ENCODE results near the gene CIAO2A. TPM values are rescaled to one million over a fixed set of nuclear protein-coding genes. Genes with fewer than 3 reads are reported as not detected.
"Not testable (repeated sequence)": the region's sequence is repeated elsewhere in the genome, so short reads cannot be mapped to it uniquely, and the experiment has no call there.

Gene CIAO2A
- polyA plus RNA-seq, 4 donors: 117 to 259 (median 171) TPM

DNA sequence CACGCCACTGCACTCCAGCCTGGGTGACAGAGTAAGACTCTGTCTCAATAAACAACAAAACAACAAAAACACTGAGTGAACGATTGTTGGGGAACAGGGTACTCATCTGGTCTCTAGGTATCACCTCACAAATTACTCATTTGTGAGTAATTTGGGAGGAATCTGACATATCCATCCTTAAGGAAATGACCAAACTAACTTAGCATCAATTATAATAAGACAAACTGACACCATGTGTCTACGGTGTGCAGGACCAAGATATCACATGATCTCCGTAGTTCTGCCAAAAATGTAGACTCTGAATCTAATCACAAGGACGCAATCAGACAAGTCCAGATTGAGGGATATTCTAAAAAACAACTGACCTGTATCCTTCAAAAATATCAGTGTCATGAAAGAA lies 35.4 kb downstream of the CIAO2A start:
- Histone ChIP-seq H3K4me1 (ENCODE audit: control insufficient read depth in 3 of 3, insufficient read depth in 2 of 3, low read depth in 1 of 3, low read length in 2 of 3) (no peaks in the 10 kb centered on the region), H3K4me3 (ENCODE audit: low read depth in 1 of 3, low read length in 3 of 3) (no peak overlapping the region), H3K9me3 (ENCODE audit: control insufficient read depth in 2 of 2, insufficient read depth in 1 of 2, low read depth in 1 of 2, low read length in 1 of 2) (peaks cover 0 to 11% of the 10 kb centered on the region in 2 donors), H3K27ac (ENCODE audit: low read depth in 1 of 3, low read length in 2 of 3) (no peak overlapping the region), H3K36me3 (ENCODE audit: control insufficient read depth in 3 of 3, insufficient read depth in 2 of 3, low read depth in 1 of 3, low read length in 3 of 3) (no peaks in the 10 kb centered on the region), H3K27me3 (ENCODE audit: control insufficient read depth in 3 of 3, insufficient read depth in 3 of 3, low read length in 3 of 3) (no peaks in the 10 kb centered on the region)
- 84 to 86% (median 86%) methylated on average over 5 of the region's 5 CpGs for WGBS, 3 donors
- DNase-seq (no peak), FAIRE-seq (no peak)

DNA sequence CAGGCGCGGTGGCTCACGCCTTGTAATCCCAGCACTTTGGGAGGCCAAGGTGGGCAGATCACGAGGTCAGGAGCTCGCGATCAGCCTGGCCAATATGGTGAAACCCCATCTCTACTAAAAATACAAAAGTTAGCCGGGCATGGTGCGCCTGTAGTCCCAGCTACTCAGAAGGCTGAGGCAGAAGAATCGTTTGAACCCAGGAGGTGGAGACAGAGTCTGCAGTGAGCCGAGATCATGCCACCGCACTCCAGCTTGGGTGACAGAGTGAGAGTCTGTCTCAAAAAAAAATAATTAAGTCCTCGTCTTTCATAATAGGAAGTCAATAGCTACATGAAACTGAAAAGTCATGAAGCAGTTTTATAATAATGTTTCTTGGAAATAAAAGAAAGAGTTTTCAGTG lies 40.0 kb downstream of the CIAO2A start:
- H3K27me3 ChIP-seq (ENCODE audit: control insufficient read depth in 3 of 3, insufficient read depth in 3 of 3, low read length in 3 of 3); FAIRE-seq; H3K36me3 ChIP-seq (ENCODE audit: control insufficient read depth in 3 of 3, insufficient read depth in 2 of 3, low read depth in 1 of 3, low read length in 3 of 3); H3K4me1 ChIP-seq (ENCODE audit: control insufficient read depth in 3 of 3, insufficient read depth in 2 of 3, low read depth in 1 of 3, low read length in 2 of 3); DNase-seq; H3K27ac ChIP-seq (ENCODE audit: low read depth in 1 of 3, low read length in 2 of 3); H3K9me3 ChIP-seq (ENCODE audit: control insufficient read depth in 2 of 2, insufficient read depth in 1 of 2, low read depth in 1 of 2, low read length in 1 of 2); H3K4me3 ChIP-seq (ENCODE audit: low read depth in 1 of 3, low read length in 3 of 3): not testable (repeated sequence)
- 86 to 89% (median 87%) methylated on average over 12 of the region's 12 CpGs for WGBS, 3 donors

DNA sequence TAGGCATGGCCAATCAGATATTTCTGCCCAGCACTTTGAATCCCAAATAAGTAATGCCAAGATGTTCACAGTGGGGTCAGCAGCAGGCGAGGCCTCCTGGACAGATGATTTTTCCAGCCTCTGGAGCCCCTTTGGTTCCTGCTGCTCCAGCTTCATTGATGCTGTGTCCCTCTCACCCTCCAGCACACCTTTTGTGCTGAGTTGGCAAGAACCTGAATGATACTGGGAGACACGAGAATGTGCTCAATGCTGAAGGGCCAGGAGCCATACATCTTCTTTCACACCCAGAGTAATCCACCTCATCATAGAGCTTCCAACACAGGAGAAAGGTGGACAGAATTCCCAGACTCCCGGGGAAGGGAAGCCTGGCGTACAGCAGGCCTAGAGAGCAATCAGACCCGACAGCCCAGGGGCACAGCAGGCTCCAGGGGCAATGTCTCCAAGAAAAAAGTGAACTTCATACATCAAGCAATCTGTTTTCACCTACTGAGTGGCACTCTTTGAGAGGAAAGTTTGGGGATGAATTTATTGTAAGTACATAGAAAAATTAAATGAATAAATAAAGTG lies 40.6 kb downstream of the CIAO2A start:
- H3K9me3 ChIP-seq (ENCODE audit: control insufficient read depth in 2 of 2, insufficient read depth in 1 of 2, low read depth in 1 of 2, low read length in 1 of 2): no peaks in the 10 kb centered on the region
- no peak overlapping the region for H3K4me3 ChIP-seq (ENCODE audit: low read depth in 1 of 3, low read length in 3 of 3)
- WGBS, 3 donors: 93 to 94% (median 94%) methylated on average over 5 of the region's 5 CpGs
- H3K4me1 ChIP-seq (ENCODE audit: control insufficient read depth in 3 of 3, insufficient read depth in 2 of 3, low read depth in 1 of 3, low read length in 2 of 3): peaks cover 0 to 8% (median 0%) of the 10 kb centered on the region in 3 donors
- FAIRE-seq (no peak), DNase-seq (no peak)
- no peaks in the 10 kb centered on the region for H3K36me3 ChIP-seq (ENCODE audit: control insufficient read depth in 3 of 3, insufficient read depth in 2 of 3, low read depth in 1 of 3, low read length in 3 of 3)
- H3K27me3 ChIP-seq (ENCODE audit: control insufficient read depth in 3 of 3, insufficient read depth in 3 of 3, low read length in 3 of 3): peaks cover 0 to 2% (median 0%) of the 10 kb centered on the region in 3 donors
- no peak overlapping the region for H3K27ac ChIP-seq (ENCODE audit: low read depth in 1 of 3, low read length in 2 of 3)

DNA sequence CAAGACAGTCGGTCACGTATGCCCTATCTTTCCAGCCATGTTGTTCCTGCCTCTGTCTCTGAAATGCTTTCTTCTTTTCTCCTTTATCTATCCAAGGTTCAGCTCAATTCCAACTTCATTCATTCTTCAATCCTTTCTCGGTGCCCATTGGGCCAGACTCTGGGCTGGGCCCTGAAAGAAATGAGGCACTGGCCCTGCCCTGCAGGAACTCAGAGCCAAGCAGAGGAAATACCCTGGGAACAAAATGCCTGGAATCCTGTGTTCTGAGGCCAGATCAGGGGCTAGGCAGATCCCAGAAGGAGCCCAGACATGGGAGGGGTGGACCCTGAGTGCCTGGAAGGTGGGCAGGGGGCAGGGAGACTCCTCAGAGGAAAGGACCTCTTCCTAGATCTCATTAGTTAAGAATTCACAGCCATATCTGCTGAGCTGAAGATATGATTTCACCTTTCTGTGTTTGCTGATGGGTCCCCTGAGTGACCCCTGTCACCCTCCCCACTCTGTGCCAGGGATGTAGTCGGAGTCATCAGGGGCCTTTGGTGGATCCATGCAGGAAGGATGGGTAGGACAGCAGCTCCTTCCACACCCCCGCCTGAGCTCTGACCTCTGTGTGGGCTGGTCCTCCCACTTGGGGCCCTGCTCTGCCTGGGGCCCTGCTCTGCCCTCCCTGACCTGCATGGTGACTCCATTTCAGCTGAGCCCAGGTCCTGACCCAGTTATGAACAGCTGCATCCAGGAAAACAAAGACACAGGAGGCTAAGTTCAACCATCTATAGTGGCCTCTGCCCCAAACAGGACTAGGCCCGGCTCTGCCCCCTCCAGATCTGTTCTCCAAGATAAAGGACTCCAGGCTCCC lies 42.0 kb downstream of the CIAO2A start:
- FAIRE-seq (no peak), DNase-seq (no peak)
- no peaks in the 10 kb centered on the region for H3K9me3 ChIP-seq (ENCODE audit: control insufficient read depth in 2 of 2, insufficient read depth in 1 of 2, low read depth in 1 of 2, low read length in 1 of 2)
- WGBS, 3 donors: 76 to 79% (median 79%) methylated on average over 6 of the region's 6 CpGs
- H3K4me3 ChIP-seq (ENCODE audit: low read depth in 1 of 3, low read length in 3 of 3): no peak overlapping the region
- H3K36me3 ChIP-seq (ENCODE audit: control insufficient read depth in 3 of 3, insufficient read depth in 2 of 3, low read depth in 1 of 3, low read length in 3 of 3): no peaks in the 10 kb centered on the region
- peaks cover 0 to 14% (median 0%) of the 10 kb centered on the region in 3 donors for H3K4me1 ChIP-seq (ENCODE audit: control insufficient read depth in 3 of 3, insufficient read depth in 2 of 3, low read depth in 1 of 3, low read length in 2 of 3)
- peaks cover 0 to 4% (median 0%) of the 10 kb centered on the region in 3 donors for H3K27me3 ChIP-seq (ENCODE audit: control insufficient read depth in 3 of 3, insufficient read depth in 3 of 3, low read length in 3 of 3)
- H3K27ac ChIP-seq (ENCODE audit: low read depth in 1 of 3, low read length in 2 of 3): no peak overlapping the region

DNA sequence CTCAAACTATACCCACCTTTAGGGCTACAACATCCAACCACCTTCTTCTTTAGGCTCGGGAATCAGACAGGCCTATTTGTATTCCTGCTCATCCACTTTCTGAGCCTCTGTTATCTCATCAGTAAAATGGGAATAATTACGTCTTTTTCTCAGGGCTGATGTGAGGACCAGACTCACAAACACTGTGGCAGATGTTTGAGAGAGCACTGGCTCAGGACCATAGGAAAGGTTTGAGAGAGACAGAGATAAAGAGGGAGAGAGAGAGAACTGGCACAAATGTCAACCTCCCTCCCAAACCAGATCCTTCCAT lies 42.6 kb downstream of the CIAO2A start:
- Histone ChIP-seq H3K9me3 (ENCODE audit: control insufficient read depth in 2 of 2, insufficient read depth in 1 of 2, low read depth in 1 of 2, low read length in 1 of 2) (no peaks in the 10 kb centered on the region), H3K27me3 (ENCODE audit: control insufficient read depth in 3 of 3, insufficient read depth in 3 of 3, low read length in 3 of 3) (peaks cover 0 to 4% (median 0%) of the 10 kb centered on the region in 3 donors), H3K4me3 (ENCODE audit: low read depth in 1 of 3, low read length in 3 of 3) (no peak overlapping the region), H3K27ac (ENCODE audit: low read depth in 1 of 3, low read length in 2 of 3) (no peak overlapping the region), H3K36me3 (ENCODE audit: control insufficient read depth in 3 of 3, insufficient read depth in 2 of 3, low read depth in 1 of 3, low read length in 3 of 3) (no peaks in the 10 kb centered on the region), H3K4me1 (ENCODE audit: control insufficient read depth in 3 of 3, insufficient read depth in 2 of 3, low read depth in 1 of 3, low read length in 2 of 3) (peaks cover 0 to 17% (median 0%) of the 10 kb centered on the region in 3 donors)
- DNase-seq: no peak
- WGBS, 3 donors: 88 to 95% (median 93%) methylated on average over 2 of the region's 2 CpGs
- FAIRE-seq: no peak

DNA sequence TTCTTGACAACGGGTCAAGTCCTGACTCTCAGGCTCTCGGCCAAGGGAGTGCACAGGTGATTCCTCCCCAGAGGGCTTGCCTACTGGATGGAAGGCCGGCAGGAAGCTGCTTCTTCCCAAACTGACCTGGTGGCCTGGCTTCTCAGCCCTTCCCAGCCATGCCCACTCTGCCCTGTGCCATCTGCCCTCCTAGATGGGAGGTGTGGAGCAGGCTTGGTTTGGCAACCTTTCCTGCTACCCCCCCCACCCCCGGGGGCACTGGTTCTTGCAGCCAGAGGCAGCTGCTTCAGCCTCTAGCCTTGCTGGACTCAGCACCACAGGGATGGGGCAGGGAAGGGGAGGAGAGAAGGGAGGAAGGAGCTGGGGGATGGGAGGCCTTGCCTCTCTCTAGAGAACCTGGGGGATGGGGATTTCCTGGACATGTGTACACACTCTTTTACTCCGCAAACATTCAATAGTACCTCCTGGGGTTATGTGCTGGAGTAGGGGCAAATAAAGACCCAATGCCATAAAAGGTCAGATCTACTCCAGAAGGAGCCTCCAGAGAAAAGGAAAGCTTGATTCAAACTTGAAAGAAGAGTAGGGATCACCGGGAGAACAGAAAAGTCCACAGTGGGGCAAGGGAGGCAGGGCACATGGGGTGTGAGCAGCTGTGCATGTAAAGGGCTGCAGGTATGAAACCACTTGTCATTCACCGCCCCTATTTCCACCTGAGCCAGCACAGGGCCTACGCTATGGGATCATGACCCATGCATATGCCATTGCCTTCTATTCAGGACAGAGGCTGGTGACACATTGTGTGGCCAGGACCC lies 43.2 kb downstream of the CIAO2A start:
- WGBS, 3 donors: 71 to 78% (median 74%) methylated on average over 8 of the region's 8 CpGs
- Histone ChIP-seq H3K4me3 (ENCODE audit: low read depth in 1 of 3, low read length in 3 of 3) (no peak overlapping the region), H3K4me1 (ENCODE audit: control insufficient read depth in 3 of 3, insufficient read depth in 2 of 3, low read depth in 1 of 3, low read length in 2 of 3) (peaks cover 0 to 20% (median 0%) of the 10 kb centered on the region in 3 donors), H3K27me3 (ENCODE audit: control insufficient read depth in 3 of 3, insufficient read depth in 3 of 3, low read length in 3 of 3) (peaks cover 0 to 4% (median 0%) of the 10 kb centered on the region in 3 donors), H3K9me3 (ENCODE audit: control insufficient read depth in 2 of 2, insufficient read depth in 1 of 2, low read depth in 1 of 2, low read length in 1 of 2) (no peaks in the 10 kb centered on the region), H3K27ac (ENCODE audit: low read depth in 1 of 3, low read length in 2 of 3) (no peak overlapping the region), H3K36me3 (ENCODE audit: control insufficient read depth in 3 of 3, insufficient read depth in 2 of 3, low read depth in 1 of 3, low read length in 3 of 3) (no peaks in the 10 kb centered on the region)
- DNase-seq: no peak
- no peak for FAIRE-seq

DNA sequence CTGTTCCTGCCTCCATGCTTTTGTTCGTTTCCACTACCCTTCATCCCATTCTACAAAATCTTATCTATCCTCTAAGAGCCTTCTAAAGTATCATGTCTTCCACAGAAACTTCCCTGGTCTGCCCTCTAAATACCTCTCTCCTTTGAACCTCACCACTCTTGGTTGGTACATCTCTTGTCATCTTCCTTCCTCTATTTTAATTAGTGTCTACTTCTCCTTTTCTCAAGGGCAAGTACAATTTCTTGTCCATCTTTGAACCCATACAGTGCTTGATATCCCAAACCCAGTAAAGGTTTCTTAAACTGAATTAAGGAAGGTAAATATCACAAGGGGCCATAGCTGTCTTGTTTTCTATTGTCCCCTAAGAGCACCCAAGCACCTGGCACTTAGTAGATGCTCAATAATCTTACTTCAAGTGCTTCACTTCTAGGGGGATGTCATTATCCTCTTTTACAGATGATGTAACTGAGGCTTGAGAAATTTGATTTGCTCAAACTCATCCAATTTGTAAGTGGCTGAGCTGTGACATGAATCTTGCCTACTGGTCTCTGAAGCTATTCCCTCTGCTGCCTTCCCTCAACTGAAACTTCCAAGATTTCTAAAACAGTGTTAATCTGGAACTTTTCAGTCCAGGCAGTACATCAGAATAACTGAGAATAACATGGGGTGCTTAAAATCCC lies 44.7 kb downstream of the CIAO2A start:
- no peak for FAIRE-seq
- H3K4me1 ChIP-seq (ENCODE audit: control insufficient read depth in 3 of 3, insufficient read depth in 2 of 3, low read depth in 1 of 3, low read length in 2 of 3): peaks cover 0 to 32% (median 0%) of the 10 kb centered on the region in 3 donors
- 81 to 96% (median 85%) methylated on average over 1 of the region's 1 CpG for WGBS, 3 donors

More for the DNA sequence above, 44.7 kb downstream of the CIAO2A start:
- Histone ChIP-seq H3K9me3 (ENCODE audit: control insufficient read depth in 2 of 2, insufficient read depth in 1 of 2, low read depth in 1 of 2, low read length in 1 of 2) (no peaks in the 10 kb centered on the region), H3K4me3 (ENCODE audit: low read depth in 1 of 3, low read length in 3 of 3) (no peak overlapping the region), H3K27ac (ENCODE audit: low read depth in 1 of 3, low read length in 2 of 3) (no peak overlapping the region), H3K27me3 (ENCODE audit: control insufficient read depth in 3 of 3, insufficient read depth in 3 of 3, low read length in 3 of 3) (peaks cover 0 to 4% (median 0%) of the 10 kb centered on the region in 3 donors), H3K36me3 (ENCODE audit: control insufficient read depth in 3 of 3, insufficient read depth in 2 of 3, low read depth in 1 of 3, low read length in 3 of 3) (no peaks in the 10 kb centered on the region)
- no peak for DNase-seq

Measured in small intestine (tissue), 7 donors.